ENCODE results near the gene SYT1. TPM values are rescaled to one million over a fixed set of nuclear protein-coding genes. Genes with fewer than 3 reads are reported as not detected.

SYT1 gene
- total RNA-seq, 6 donors from 2014 or later = 0.52 to 0.67 (median 0.59) TPM; not detected in 3

- Histone ChIP-seq H3K27me3 (no peaks in the 10 kb centered on the region), H3K4me3 (no peak overlapping the region), H3K9me3 (peaks cover 0 to 20% (median 3%) of the 10 kb centered on the region in 4 donors), H3K36me3 (no peaks in the 10 kb centered on the region), H3K4me1 (no peaks in the 10 kb centered on the region), H3K27ac (no peak overlapping the region)
- DNase-seq = no peak
- no peak for TF ChIP-seq POLR2A (IDR thresholded peaks at IDR 0.05)
- no peak for TF ChIP-seq CTCF (IDR thresholded peaks at IDR 0.05)
- no peak for TF ChIP-seq POLR2AphosphoS5 (IDR thresholded peaks at IDR 0.05)
- TF ChIP-seq EP300 (IDR thresholded peaks at IDR 0.05) = no peak
- WGBS, 2 donors = 75 to 86% methylated on average over 2 of the region's 2 CpGs
- ATAC-seq (ENCODE audit: low FRiP score in 2 of 2) = no peak
Observed at GRCh38 chr12:79223761-79224160, 359.2 kb downstream of the SYT1 start.

GRCh38 chr12:79227091-79227490 lies 362.5 kb downstream of the SYT1 start:
- H3K4me3 ChIP-seq = no peak overlapping the region
- H3K27me3 ChIP-seq = no peaks in the 10 kb centered on the region
- 57 to 60% methylated on average over 1 of the region's 1 CpG for WGBS, 2 donors
- peaks cover 0 to 13% (median 0%) of the 10 kb centered on the region in 4 donors for H3K9me3 ChIP-seq
- ATAC-seq (ENCODE audit: low FRiP score in 2 of 2) (no peak), DNase-seq (no peak)
- H3K36me3 ChIP-seq = no peaks in the 10 kb centered on the region
- no peaks in the 10 kb centered on the region for H3K4me1 ChIP-seq
- H3K27ac ChIP-seq = no peak overlapping the region
- TF ChIP-seq EP300 (IDR thresholded peaks at IDR 0.05) (no peak), POLR2AphosphoS5 (IDR thresholded peaks at IDR 0.05) (no peak), POLR2A (IDR thresholded peaks at IDR 0.05) (no peak), CTCF (IDR thresholded peaks at IDR 0.05) (no peak)

- no peaks in the 10 kb centered on the region for H3K36me3 ChIP-seq
- 93 to 97% methylated on average over 3 of the region's 3 CpGs for WGBS, 2 donors
- peaks cover 0 to 9% (median 0%) of the 10 kb centered on the region in 4 donors for H3K9me3 ChIP-seq
- H3K27me3 ChIP-seq = no peaks in the 10 kb centered on the region
- H3K27ac ChIP-seq = no peak overlapping the region
- no peak for DNase-seq
- H3K4me1 ChIP-seq = no peaks in the 10 kb centered on the region
- no peak for TF ChIP-seq POLR2AphosphoS5 (IDR thresholded peaks at IDR 0.05)
- TF ChIP-seq EP300 (IDR thresholded peaks at IDR 0.05) = no peak
- TF ChIP-seq POLR2A (IDR thresholded peaks at IDR 0.05) = no peak
- TF ChIP-seq CTCF (IDR thresholded peaks at IDR 0.05) = no peak
- H3K4me3 ChIP-seq = no peak overlapping the region
- ATAC-seq (ENCODE audit: low FRiP score in 2 of 2) = no peak
Observed at GRCh38 chr12:79227646-79228045, 363.1 kb downstream of the SYT1 start.

GRCh38 chr12:79233341-79233781 lies 368.8 kb downstream of the SYT1 start:
- no peaks in the 10 kb centered on the region for H3K9me3 ChIP-seq
- no peak for TF ChIP-seq EP300 (IDR thresholded peaks at IDR 0.05)
- H3K4me1 ChIP-seq = no peaks in the 10 kb centered on the region
- no peaks in the 10 kb centered on the region for H3K27me3 ChIP-seq
- 49 to 64% methylated on average over 7 of the region's 7 CpGs for WGBS, 2 donors
- H3K27ac ChIP-seq = no peak overlapping the region
- ATAC-seq (ENCODE audit: low FRiP score in 2 of 2) (no peak), DNase-seq (no peak)
- no peak overlapping the region for H3K4me3 ChIP-seq
- H3K36me3 ChIP-seq = no peaks in the 10 kb centered on the region

- Histone ChIP-seq H3K9me3 (no peaks in the 10 kb centered on the region), H3K4me3 (no peak overlapping the region), H3K4me1 (no peaks in the 10 kb centered on the region), H3K27me3 (no peaks in the 10 kb centered on the region), H3K36me3 (no peaks in the 10 kb centered on the region), H3K27ac (no peak overlapping the region)
- no peak for TF ChIP-seq EP300 (IDR thresholded peaks at IDR 0.05)
- TF ChIP-seq POLR2AphosphoS5 (IDR thresholded peaks at IDR 0.05) = no peak
- TF ChIP-seq POLR2A (IDR thresholded peaks at IDR 0.05) = no peak
- TF ChIP-seq CTCF (IDR thresholded peaks at IDR 0.05) = no peak
- DNase-seq (no peak), ATAC-seq (ENCODE audit: low FRiP score in 2 of 2) (no peak)
- 90 to 97% methylated on average over 4 of the region's 4 CpGs for WGBS, 2 donors
Observed at GRCh38 chr12:79236920-79237319, 372.3 kb downstream of the SYT1 start.

All from upper lobe of left lung (tissue), 6 donors.